Panc1 (cell line): ENCODE data around the gene CNTRL. TPM values are rescaled to one million over a fixed set of nuclear protein-coding genes. Genes with fewer than 3 reads are reported as not detected.

ENCODE experiments used
- ATAC-seq: fragments of 200-7000 bp; cut with Tn5 transposase; 2 replicates; pipeline ENCODE4 v1.9.1; 2020; ENCODE audit warnings: mild to moderate bottlenecking, moderate library complexity
- BruUV-seq: library from RNA; stranded (reverse); fragments of 400-500 nt; replicated peaks from 2 replicates; lab custom pipeline; 2021; lab: Mats Ljungman, UMichigan
- CTCF ChIA-PET: fragments of 300-600 bp; sonication (Branson Sonifier 250); formaldehyde crosslinking; loops from one replicate; lab custom pipeline; 2022; ENCODE audit warnings: antibody characterized with exemption; lab: Charles Lee
- POLR2A ChIA-PET: fragments of 300-600 bp; sonication (Branson Sonifier 250); formaldehyde crosslinking; loops from one replicate; lab custom pipeline; 2022; ENCODE audit warnings: antibody characterized with exemption; lab: Charles Lee
- DNase-seq: peaks from one replicate; pipeline ENCODE4 v3.0.0-alpha.2; 2010; ENCODE audit warnings: low read depth, low spot score
- H3K27ac ChIP-seq: 2 replicates; pipeline ENCODE4 v1.5.1; 2011; ENCODE audit warnings: mild to moderate bottlenecking, low read length, inconsistent platforms
- H3K27me3 ChIP-seq: fragments of 200-500 bp; sonication (Bioruptor generic); 2 replicates; pipeline ENCODE4 v1.6.0; 2014; ENCODE audit warnings: low read length, inconsistent platforms; ENCODE audit not compliant: control insufficient read depth, insufficient read depth
- H3K36me3 ChIP-seq: fragments of 200-500 bp; sonication (Bioruptor generic); 2 replicates; pipeline ENCODE4 v1.5.1; 2014; ENCODE audit warnings: inconsistent platforms, mild to moderate bottlenecking, low read length, moderate library complexity; ENCODE audit not compliant: control insufficient read depth, insufficient read depth
- H3K4me1 ChIP-seq: 2 replicates; pipeline ENCODE4 v1.5.1; 2011; ENCODE audit warnings: inconsistent platforms, mild to moderate bottlenecking, low read length, moderate library complexity; ENCODE audit not compliant: control insufficient read depth, insufficient read depth
- H3K4me3 ChIP-seq, 2 experiments: 2 replicates each; pipeline ENCODE4 v1.5.1; 2011 to 2012; ENCODE audit warnings: low read depth in 2 of 2, low read length in 2 of 2, mild to moderate bottlenecking in 2 of 2, inconsistent platforms in 1 of 2, moderate library complexity in 1 of 2
- H3K9me3 ChIP-seq: fragments of 200-500 bp; sonication (Bioruptor generic); 2 replicates; pipeline ENCODE4 v1.5.1; 2014; ENCODE audit warnings: low read depth, mild to moderate bottlenecking, inconsistent platforms, low read length, moderate library complexity; ENCODE audit not compliant: control insufficient read depth, insufficient read depth
- CTCF ChIP-seq: fragments of 450-650 bp; IDR thresholded peaks from 2 replicates; pipeline ENCODE4 v1.5.1; 2017; ENCODE audit warnings: mild to moderate bottlenecking
- POLR2AphosphoS5 ChIP-seq: IDR thresholded peaks from 2 replicates; pipeline ENCODE4 v1.6.1; 2012; ENCODE audit warnings: mild to moderate bottlenecking, low read depth, low read length, moderate library complexity
- SIN3A ChIP-seq: IDR thresholded peaks from 2 replicates; pipeline ENCODE4 v1.6.1; 2012; ENCODE audit warnings: low read depth, mild to moderate bottlenecking, low read length, moderate library complexity, borderline replicate concordance; ENCODE audit not compliant: insufficient read depth
- TCF7L2 ChIP-seq: IDR thresholded peaks from 2 replicates; pipeline ENCODE4 v1.6.1; 2011; ENCODE audit warnings: mild to moderate bottlenecking, low read depth, low read length, inconsistent platforms
- in situ Hi-C: cut with HindIII; loops from 2 replicates; pipeline ENCODE4 v1.10.0; 2016; ENCODE audit warnings: low sequenced_read_pairs, low pct_unique_long_range_greater_than_20kb
- intact Hi-C: fragments of 100-400 bp; cut with micrococcal nuclease; formaldehyde crosslinking; loops from one replicate; pipeline ENCODE4 v1.10.0; 2022; ENCODE audit not compliant: unreplicated experiment
- total RNA-seq: library from RNA; stranded (reverse); gene quantifications from one replicate; pipeline ENCODE4 v1.2.1, GENCODE V29; 2021; ENCODE audit not compliant: unreplicated experiment
- TF ChIP-seq, protein P1 (sequence below), 2 experiments: IDR thresholded peaks; 2 replicates each; pipeline ENCODE4 v1.6.1; 2011 to 2012; ENCODE audit warnings: low read depth in 2 of 2, control low read depth in 1 of 2, low read length in 1 of 2, mild to moderate bottlenecking in 1 of 2, moderate library complexity in 1 of 2; ENCODE audit not compliant: insufficient read depth in 1 of 2

CNTRL gene
- total RNA-seq, 1 experiment from 2014 or later: 11.5 TPM

GRCh38 chr9:121121582-121122087 lies 46.9 kb downstream of the CNTRL start:
- ATAC-seq: peak; percentile 100
- Histone ChIP-seq H3K27me3 (no peaks in the 10 kb centered on the region), H3K4me1 (peaks cover 12% of the 10 kb centered on the region), H3K9me3 (no peaks in the 10 kb centered on the region), H3K27ac (peak overlapping the region; percentile 83), H3K4me3 (peak overlapping the region; percentile 53 to 68), H3K36me3 (no peaks in the 10 kb centered on the region; the same call in 1 of the 2 replicates)
- in situ Hi-C loops (no loop called here), intact Hi-C loops (no loop called here)
- peak; percentile 68 for DNase-seq
- POLR2A ChIA-PET: no interaction called here
- no TSS peak for BruUV-seq
- CTCF ChIA-PET: no interaction called here
- TF ChIP-seq POLR2AphosphoS5: no peak
- TF ChIP-seq, protein P1, sequence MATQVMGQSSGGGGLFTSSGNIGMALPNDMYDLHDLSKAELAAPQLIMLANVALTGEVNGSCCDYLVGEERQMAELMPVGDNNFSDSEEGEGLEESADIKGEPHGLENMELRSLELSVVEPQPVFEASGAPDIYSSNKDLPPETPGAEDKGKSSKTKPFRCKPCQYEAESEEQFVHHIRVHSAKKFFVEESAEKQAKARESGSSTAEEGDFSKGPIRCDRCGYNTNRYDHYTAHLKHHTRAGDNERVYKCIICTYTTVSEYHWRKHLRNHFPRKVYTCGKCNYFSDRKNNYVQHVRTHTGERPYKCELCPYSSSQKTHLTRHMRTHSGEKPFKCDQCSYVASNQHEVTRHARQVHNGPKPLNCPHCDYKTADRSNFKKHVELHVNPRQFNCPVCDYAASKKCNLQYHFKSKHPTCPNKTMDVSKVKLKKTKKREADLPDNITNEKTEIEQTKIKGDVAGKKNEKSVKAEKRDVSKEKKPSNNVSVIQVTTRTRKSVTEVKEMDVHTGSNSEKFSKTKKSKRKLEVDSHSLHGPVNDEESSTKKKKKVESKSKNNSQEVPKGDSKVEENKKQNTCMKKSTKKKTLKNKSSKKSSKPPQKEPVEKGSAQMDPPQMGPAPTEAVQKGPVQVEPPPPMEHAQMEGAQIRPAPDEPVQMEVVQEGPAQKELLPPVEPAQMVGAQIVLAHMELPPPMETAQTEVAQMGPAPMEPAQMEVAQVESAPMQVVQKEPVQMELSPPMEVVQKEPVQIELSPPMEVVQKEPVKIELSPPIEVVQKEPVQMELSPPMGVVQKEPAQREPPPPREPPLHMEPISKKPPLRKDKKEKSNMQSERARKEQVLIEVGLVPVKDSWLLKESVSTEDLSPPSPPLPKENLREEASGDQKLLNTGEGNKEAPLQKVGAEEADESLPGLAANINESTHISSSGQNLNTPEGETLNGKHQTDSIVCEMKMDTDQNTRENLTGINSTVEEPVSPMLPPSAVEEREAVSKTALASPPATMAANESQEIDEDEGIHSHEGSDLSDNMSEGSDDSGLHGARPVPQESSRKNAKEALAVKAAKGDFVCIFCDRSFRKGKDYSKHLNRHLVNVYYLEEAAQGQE (IDR thresholded peaks at IDR 0.05; ENCODE audit: insufficient read depth in 1 of 2, low read depth in 2 of 2, low read length in 1 of 2): no peak
- no peak for TF ChIP-seq SIN3A
- TF ChIP-seq TCF7L2: no peak
- no peak for TF ChIP-seq CTCF

DNA sequence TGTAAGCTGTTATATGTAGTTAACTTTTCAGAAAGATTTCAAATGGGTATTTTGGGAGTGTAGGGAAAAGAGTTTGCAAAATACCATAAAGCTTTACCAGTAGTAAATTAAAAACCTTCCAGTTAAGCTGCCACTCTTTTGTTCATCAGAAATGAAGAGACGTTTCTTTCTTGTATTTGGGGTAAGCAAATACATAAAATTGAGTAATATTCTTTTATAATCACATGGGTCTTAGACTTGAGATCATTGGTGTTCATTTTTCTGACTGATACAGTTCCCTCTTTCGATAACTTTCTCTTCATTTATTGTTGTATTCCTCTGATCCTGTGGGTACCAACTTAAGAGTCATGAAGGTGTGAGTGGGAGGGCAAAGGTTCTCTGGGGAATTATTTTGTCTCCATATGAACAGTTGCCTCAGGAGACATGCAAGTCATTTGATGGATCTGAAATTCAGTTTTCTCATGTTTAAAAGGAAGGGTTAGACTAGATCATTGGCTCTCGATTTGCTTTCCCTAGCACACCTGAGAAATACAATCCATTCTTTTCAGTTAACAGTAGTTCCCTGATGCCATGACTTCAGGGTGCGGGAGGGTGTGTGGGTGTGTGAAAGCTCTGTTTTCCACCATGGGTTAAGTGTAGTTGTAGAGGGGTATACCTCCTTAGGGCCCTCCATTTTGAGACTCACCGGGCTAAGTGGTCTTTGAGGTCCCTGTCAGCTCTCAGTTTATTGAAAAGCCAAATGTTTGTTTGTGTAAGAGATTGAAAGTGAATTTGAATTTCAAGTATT lies 47.7 kb downstream of the CNTRL start:
- CTCF ChIA-PET: no interaction called here
- Histone ChIP-seq H3K27me3 (no peaks in the 10 kb centered on the region), H3K36me3 (no peaks in the 10 kb centered on the region; the same call in 1 of the 2 replicates), H3K4me3 (peak overlapping the region; percentile 53 to 68), H3K9me3 (no peaks in the 10 kb centered on the region), H3K4me1 (peaks cover 12% of the 10 kb centered on the region), H3K27ac (peak overlapping the region; percentile 83; the same call in 1 of the 2 replicates)
- intact Hi-C loops (no loop called here), in situ Hi-C loops (no loop called here)
- ATAC-seq (no peak), DNase-seq (no peak)
- no TSS peak for BruUV-seq
- POLR2A ChIA-PET: no interaction called here
- TF ChIP-seq TCF7L2 (no peak), CTCF (no peak), POLR2AphosphoS5 (no peak)
